Mesenchymal stem cell (in vitro differentiated cells and primary cell): ENCODE results near the gene PEDS1.

ENCODE experiments used
- DNase-seq: peaks from one replicate; pipeline ENCODE4 v3.0.0-alpha.2; 2013
- H2AFZ ChIP-seq: one replicate; pipeline ENCODE4 v1.6.1; 2013; ENCODE audit warnings: low read depth, mild to moderate bottlenecking, control low read depth, inconsistent platforms, low read length, moderate library complexity
- H2AK5ac ChIP-seq: 2 replicates; pipeline ENCODE4 v1.6.1; 2013; ENCODE audit warnings: low read length, moderate library complexity, mild to moderate bottlenecking, inconsistent platforms; ENCODE audit not compliant: severe bottlenecking
- H2BK120ac ChIP-seq: one replicate; pipeline ENCODE4 v1.6.1; 2013; ENCODE audit warnings: low read depth, mild to moderate bottlenecking, inconsistent platforms, low read length, moderate library complexity
- H2BK12ac ChIP-seq, 2 experiments: one replicate each; pipeline ENCODE4 v1.6.1; 2013; ENCODE audit warnings: inconsistent platforms in 2 of 2, low read length in 2 of 2, mild to moderate bottlenecking in 2 of 2, moderate library complexity in 2 of 2, control low read depth in 1 of 2
- H2BK15ac ChIP-seq: one replicate; pipeline ENCODE4 v1.6.1; 2013; ENCODE audit warnings: mild to moderate bottlenecking, low read depth, inconsistent platforms; ENCODE audit not compliant: poor library complexity, severe bottlenecking
- H2BK5ac ChIP-seq: 2 replicates; pipeline ENCODE4 v1.6.1; 2013; ENCODE audit warnings: low read depth, mild to moderate bottlenecking, low read length, control low read depth, inconsistent platforms; ENCODE audit not compliant: poor library complexity, severe bottlenecking
- H3K14ac ChIP-seq, 2 experiments: one replicate each; pipeline ENCODE4 v1.6.1; 2013; ENCODE audit warnings: inconsistent platforms in 2 of 2, low read length in 2 of 2, control low read depth in 1 of 2, mild to moderate bottlenecking in 1 of 2, moderate library complexity in 1 of 2
- H3K18ac ChIP-seq, 2 experiments: one replicate each; pipeline ENCODE4 v1.6.1; 2013; ENCODE audit warnings: inconsistent platforms in 2 of 2, low read length in 2 of 2, control low read depth in 1 of 2, low read depth in 1 of 2, mild to moderate bottlenecking in 1 of 2
- H3K23ac ChIP-seq, 2 experiments: one replicate each; pipeline ENCODE4 v1.6.1; 2013; ENCODE audit warnings: inconsistent platforms in 2 of 2, low read length in 2 of 2, mild to moderate bottlenecking in 2 of 2, moderate library complexity in 2 of 2, control low read depth in 1 of 2
- H3K27ac ChIP-seq: 2 replicates; pipeline ENCODE4 v1.5.1; 2013; ENCODE audit warnings: mild to moderate bottlenecking, moderate library complexity, low read length, control low read depth, inconsistent platforms; ENCODE audit not compliant: poor library complexity, severe bottlenecking
- H3K27me3 ChIP-seq, 2 experiments: 2 replicates each; pipeline versions ENCODE4 v1.6.1 to v1.7.0; 2013; ENCODE audit warnings: low read length in 2 of 2, mild to moderate bottlenecking in 2 of 2, moderate library complexity in 2 of 2, control low read depth in 1 of 2, inconsistent platforms in 1 of 2; ENCODE audit not compliant: control insufficient read depth in 1 of 2, insufficient read depth in 1 of 2
- H3K36me3 ChIP-seq, 2 experiments: 2 replicates each; pipeline versions ENCODE4 v1.6.1 to v1.7.0; 2013; ENCODE audit warnings: low read length in 2 of 2, control low read depth in 1 of 2, inconsistent platforms in 1 of 2, low read depth in 1 of 2, mild to moderate bottlenecking in 1 of 2; ENCODE audit not compliant: insufficient read depth in 2 of 2, control insufficient read depth in 1 of 2
- H3K4ac ChIP-seq, 2 experiments: one replicate each; pipeline ENCODE4 v1.6.1; 2013; ENCODE audit warnings: inconsistent platforms in 2 of 2, low read length in 2 of 2, mild to moderate bottlenecking in 2 of 2, moderate library complexity in 2 of 2, control low read depth in 1 of 2, low read depth in 1 of 2
- H3K4me1 ChIP-seq: 2 replicates; pipeline ENCODE4 v1.6.1; 2013; ENCODE audit warnings: low read depth, low read length, control low read depth; ENCODE audit not compliant: control insufficient read depth, insufficient read depth
- H3K4me2 ChIP-seq: 2 replicates; pipeline ENCODE4 v1.6.1; 2013; ENCODE audit warnings: low read length, mild to moderate bottlenecking, inconsistent platforms; ENCODE audit not compliant: poor library complexity, severe bottlenecking
- H3K4me3 ChIP-seq, 2 experiments: 2 replicates each; pipeline versions ENCODE4 v1.5.1 to v1.7.0; 2013; ENCODE audit warnings: low read length in 2 of 2, mild to moderate bottlenecking in 2 of 2, control low read depth in 1 of 2, low read depth in 1 of 2; ENCODE audit not compliant: insufficient read depth in 1 of 2
- H3K79me1 ChIP-seq: replicated peaks from 2 replicates; pipeline ENCODE4 v1.6.1; 2013; ENCODE audit warnings: mild to moderate bottlenecking, control low read depth, low read length, inconsistent platforms; ENCODE audit not compliant: poor library complexity, severe bottlenecking
- H3K9ac ChIP-seq: 2 replicates; pipeline ENCODE4 v1.7.0; 2013; ENCODE audit warnings: mild to moderate bottlenecking, low read length, moderate library complexity
- H3K9me3 ChIP-seq: 2 replicates; pipeline ENCODE4 v1.7.0; 2013; ENCODE audit warnings: mild to moderate bottlenecking, low read length; ENCODE audit not compliant: control insufficient read depth
- H4K8ac ChIP-seq: one replicate; pipeline ENCODE4 v1.6.1; 2013; ENCODE audit warnings: inconsistent platforms, mild to moderate bottlenecking, low read length, moderate library complexity
- H4K91ac ChIP-seq: one replicate; pipeline ENCODE4 v1.6.1; 2013; ENCODE audit warnings: mild to moderate bottlenecking, low read length, inconsistent platforms
- WGBS: methylation state at CpG from one replicate; pipeline ENCODE4 v1.1.7; 2013; ENCODE audit warnings: mixed read lengths; 5-methylcytosine and 5-hydroxymethylcytosine counted together

Gene PEDS1

GRCh38 chr20:50116368-50116999, 37.0 kb downstream of the PEDS1 start:
- no peaks in the 10 kb centered on the region for H3K27me3 ChIP-seq
- no peak overlapping the region for H2BK5ac ChIP-seq
- peak overlapping the region; percentile 71 for H2AK5ac ChIP-seq
- no peak overlapping the region for H3K23ac ChIP-seq
- H3K27ac ChIP-seq = no peak overlapping the region
- no peak overlapping the region for H4K91ac ChIP-seq
- H2BK120ac ChIP-seq = no peak overlapping the region
- H2BK15ac ChIP-seq = no peak overlapping the region
- DNase-seq = no peak
- H3K9me3 ChIP-seq = peaks cover 3% of the 10 kb centered on the region
- H3K4me1 ChIP-seq = peaks cover 20% of the 10 kb centered on the region
- H3K4me2 ChIP-seq = peak overlapping the region; percentile 41
- no peak overlapping the region for H2AFZ ChIP-seq
- H3K79me1 ChIP-seq = peaks cover 11% of the 10 kb centered on the region
- H3K36me3 ChIP-seq = peaks cover 2 to 4% of the 10 kb centered on the region in 2 experiments
- H3K9ac ChIP-seq = peak overlapping the region; percentile 89
- H2BK12ac ChIP-seq = peak overlapping the region in 1 of 2 experiments; percentile 54
- H3K18ac ChIP-seq = peak overlapping the region in 1 of 2 experiments; percentile 11
- WGBS = 97% methylated on average over 16 of the region's 19 CpGs
- peak overlapping the region; percentile 97 for H4K8ac ChIP-seq
- no peak overlapping the region for H3K14ac ChIP-seq
- H3K4me3 ChIP-seq = peak overlapping the region in 1 of 2 experiments; percentile 83
- H3K4ac ChIP-seq = peak overlapping the region; percentile 64 to 69

DNA sequence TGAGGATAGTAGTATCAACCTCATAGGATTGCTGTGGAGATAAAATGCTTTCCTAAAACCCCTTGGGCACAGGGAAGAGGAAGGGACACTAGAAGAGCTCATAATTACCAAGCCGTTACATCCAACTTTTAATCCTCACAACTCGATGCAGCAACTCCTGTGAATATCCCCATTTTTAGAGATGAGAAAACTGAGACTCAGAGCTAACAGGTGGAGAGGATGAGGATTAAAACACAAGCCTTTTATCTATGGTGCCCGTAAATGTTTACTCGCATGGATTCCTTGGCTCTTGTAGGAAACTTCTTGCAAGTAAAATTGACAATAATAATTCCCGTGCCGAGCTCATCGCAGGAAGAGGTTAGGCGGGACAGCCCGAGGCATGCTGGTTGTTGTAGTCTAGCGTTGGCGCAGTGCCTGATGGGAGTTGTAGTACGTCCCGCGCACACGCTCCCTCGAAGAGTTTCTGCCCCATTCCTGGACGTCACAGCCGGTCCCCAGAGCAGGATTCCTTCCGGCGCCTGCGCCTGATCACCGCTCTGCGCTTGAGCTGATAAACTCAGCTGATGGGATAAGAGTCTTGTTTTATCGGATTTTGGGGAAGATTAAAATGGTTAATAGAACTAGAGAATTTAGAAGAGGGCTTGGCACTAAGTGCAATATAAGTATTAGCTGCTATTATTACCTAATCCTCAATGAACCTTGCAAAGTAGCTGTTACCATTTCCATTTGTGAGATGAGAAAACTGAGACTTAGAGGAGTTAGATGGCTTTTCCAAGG, 37.7 kb downstream of the PEDS1 start:
- peak; percentile 97 for DNase-seq
- Histone ChIP-seq H3K27ac (peak overlapping the region; percentile 52), H3K36me3 (peaks cover 0 to 3% of the 10 kb centered on the region in 2 experiments), H3K4ac (peak overlapping the region; percentile 1 to 64), H3K9ac (peak overlapping the region; percentile 89), H3K4me2 (peak overlapping the region; percentile 66), H3K23ac (no peak overlapping the region), H3K4me1 (peaks cover 18% of the 10 kb centered on the region), H3K4me3 (peak overlapping the region in 1 of 2 experiments; percentile 83), H2BK15ac (no peak overlapping the region), H2BK120ac (no peak overlapping the region), H3K14ac (no peak overlapping the region), H2BK12ac (no peak overlapping the region), H3K27me3 (no peaks in the 10 kb centered on the region), H3K79me1 (peaks cover 11% of the 10 kb centered on the region), H4K8ac (peak overlapping the region; percentile 97), H3K9me3 (no peaks in the 10 kb centered on the region), H2BK5ac (no peak overlapping the region), H3K18ac (no peak overlapping the region), H2AK5ac (peak overlapping the region; percentile 71), H2AFZ (peak overlapping the region; percentile 47), H4K91ac (no peak overlapping the region)
- under 1% methylated on average over 22 of the region's 24 CpGs for WGBS

GRCh38 chr20:50115041-50115512, 38.4 kb downstream of the PEDS1 start:
- Histone ChIP-seq H2BK12ac (peak overlapping the region; percentile 29 to 61), H2AK5ac (peak overlapping the region; percentile 71), H3K36me3 (peaks cover 0 to 7% of the 10 kb centered on the region in 2 experiments), H3K14ac (no peak overlapping the region), H3K23ac (no peak overlapping the region), H2AFZ (no peak overlapping the region), H3K9me3 (no peaks in the 10 kb centered on the region), H4K8ac (no peak overlapping the region), H3K4me1 (peaks cover 21% of the 10 kb centered on the region), H2BK5ac (no peak overlapping the region), H3K4me2 (peak overlapping the region; percentile 66), H3K27ac (no peak overlapping the region), H3K4me3 (peak overlapping the region in 1 of 2 experiments; percentile 83), H2BK15ac (no peak overlapping the region), H3K9ac (peak overlapping the region; percentile 89), H3K79me1 (peaks cover 11% of the 10 kb centered on the region), H2BK120ac (no peak overlapping the region), H3K4ac (peak overlapping the region; percentile 9 to 17), H4K91ac (peak overlapping the region; percentile 49), H3K18ac (no peak overlapping the region), H3K27me3 (no peaks in the 10 kb centered on the region)
- WGBS = 80% methylated on average over 6 of the region's 6 CpGs
- no peak for DNase-seq
